ENCODE measurements around the gene DIP2B. TPM values are rescaled to one million over a fixed set of nuclear protein-coding genes. Genes with fewer than 3 reads are reported as not detected.

Gene DIP2B
- total RNA-seq, 1 experiment from 2014 or later: 20.0 TPM

DNA sequence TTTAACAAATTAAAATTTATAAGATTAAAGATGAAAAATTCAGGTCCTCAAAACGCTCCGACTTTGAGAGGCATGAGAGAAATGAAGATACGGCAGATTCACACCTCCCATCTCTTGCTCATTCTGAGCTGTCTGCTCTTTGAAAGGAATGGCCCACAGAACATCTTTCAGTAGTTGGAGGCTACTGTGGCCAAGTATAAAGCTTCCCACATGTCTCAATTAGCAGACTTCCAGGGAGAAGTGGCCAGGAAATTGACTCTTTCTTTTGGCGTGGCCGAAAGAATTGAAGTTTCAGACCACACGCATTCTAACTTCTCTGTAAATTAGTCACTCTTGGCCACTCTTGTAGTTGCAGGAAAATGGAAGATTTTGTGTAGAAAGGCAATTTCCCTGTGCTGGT lies 129.2 kb downstream of the DIP2B start:
- H2BK15ac ChIP-seq (ENCODE audit: low read depth, low read length): no peak overlapping the region
- Mint-ChIP-seq H3K27me3 (ENCODE audit: low read depth) (no peaks in the 10 kb centered on the region), H3K36me3 (ENCODE audit: insufficient read depth in 1 of 3, low read depth in 3 of 3) (peaks cover 8 to 11% (median 10%) of the 10 kb centered on the region in 3 experiments; a peak in 5 of 7 replicates), H3K4me3 (no peak overlapping the region), H3K4me1 (no peaks in the 10 kb centered on the region; a peak in 1 of 4 replicates), H3K27ac (no peak overlapping the region), H3K9me3 (no peaks in the 10 kb centered on the region)
- no peak overlapping the region for H2BK20ac ChIP-seq (ENCODE audit: low read depth, low read length, poor library complexity, severe bottlenecking)
- H3K27ac ChIP-seq (ENCODE audit: insufficient read length, low read depth, low read length): no peak overlapping the region
- H3K18ac ChIP-seq (ENCODE audit: insufficient read length, low read depth, low read length): no peak overlapping the region
- H3K4me2 ChIP-seq (ENCODE audit: insufficient read depth, insufficient read length, low read length): no peak overlapping the region
- H4K91ac ChIP-seq (ENCODE audit: insufficient read length, low read depth, low read length): no peak overlapping the region
- no peaks in the 10 kb centered on the region for H3K23me2 ChIP-seq (ENCODE audit: insufficient read length, low read depth, low read length, poor library complexity, severe bottlenecking)
- WGBS (ENCODE audit: extremely low coverage, insufficient read length, low lambda C conversion rate): no CpG with 5 or more reads among the region's 6 CpGs
- no peak overlapping the region for H3K56ac ChIP-seq (ENCODE audit: insufficient read length, low read depth, low read length)
- no peak overlapping the region for H4K5ac ChIP-seq (ENCODE audit: insufficient read length, low read depth, low read length)
- no peak overlapping the region for H2BK120ac ChIP-seq (ENCODE audit: low read depth, low read length, poor library complexity, severe bottlenecking)
- no peak overlapping the region for H2BK5ac ChIP-seq (ENCODE audit: insufficient read length, low read length)
- H3T11ph ChIP-seq (ENCODE audit: low read length): no peak overlapping the region
- no peak overlapping the region for H3K9ac ChIP-seq (ENCODE audit: extremely low read depth, insufficient read length, low read length)
- H2AK5ac ChIP-seq (ENCODE audit: insufficient read length, low read length): no peak overlapping the region
- no peaks in the 10 kb centered on the region for H3K27me3 ChIP-seq (ENCODE audit: insufficient read depth, low read length)
- H3K4ac ChIP-seq (ENCODE audit: low read depth, low read length): no peak overlapping the region
- H2BK12ac ChIP-seq (ENCODE audit: insufficient read length, low read depth, low read length): no peak overlapping the region
- TF ChIP-seq, protein P1, sequence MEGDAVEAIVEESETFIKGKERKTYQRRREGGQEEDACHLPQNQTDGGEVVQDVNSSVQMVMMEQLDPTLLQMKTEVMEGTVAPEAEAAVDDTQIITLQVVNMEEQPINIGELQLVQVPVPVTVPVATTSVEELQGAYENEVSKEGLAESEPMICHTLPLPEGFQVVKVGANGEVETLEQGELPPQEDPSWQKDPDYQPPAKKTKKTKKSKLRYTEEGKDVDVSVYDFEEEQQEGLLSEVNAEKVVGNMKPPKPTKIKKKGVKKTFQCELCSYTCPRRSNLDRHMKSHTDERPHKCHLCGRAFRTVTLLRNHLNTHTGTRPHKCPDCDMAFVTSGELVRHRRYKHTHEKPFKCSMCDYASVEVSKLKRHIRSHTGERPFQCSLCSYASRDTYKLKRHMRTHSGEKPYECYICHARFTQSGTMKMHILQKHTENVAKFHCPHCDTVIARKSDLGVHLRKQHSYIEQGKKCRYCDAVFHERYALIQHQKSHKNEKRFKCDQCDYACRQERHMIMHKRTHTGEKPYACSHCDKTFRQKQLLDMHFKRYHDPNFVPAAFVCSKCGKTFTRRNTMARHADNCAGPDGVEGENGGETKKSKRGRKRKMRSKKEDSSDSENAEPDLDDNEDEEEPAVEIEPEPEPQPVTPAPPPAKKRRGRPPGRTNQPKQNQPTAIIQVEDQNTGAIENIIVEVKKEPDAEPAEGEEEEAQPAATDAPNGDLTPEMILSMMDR (conservative IDR thresholded peaks at IDR 0.05): no peak
- no peak overlapping the region for H4K8ac ChIP-seq (replicated peaks; ENCODE audit: insufficient read length, low read depth, low read length)
- no peaks in the 10 kb centered on the region for H4K20me1 ChIP-seq (ENCODE audit: control insufficient read depth, insufficient read depth, insufficient read length)
- no peak overlapping the region for H3K14ac ChIP-seq (ENCODE audit: insufficient read depth, low read length)
- no peak for DNase-seq
- no peaks in the 10 kb centered on the region; the same call in 1 of the 2 replicates for H3K4me1 ChIP-seq (ENCODE audit: insufficient read depth, low read length)
- H3K23ac ChIP-seq (ENCODE audit: insufficient read length, low read depth, low read length): no peak overlapping the region
- no peaks in the 10 kb centered on the region for H3K79me2 ChIP-seq (ENCODE audit: insufficient read depth, low read length)
- no peaks in the 10 kb centered on the region for H3K9me3 ChIP-seq (ENCODE audit: control insufficient read depth, low read depth, low read length)
- no peak overlapping the region for H2AFZ ChIP-seq (ENCODE audit: low read length)
- no peaks in the 10 kb centered on the region for H3K79me1 ChIP-seq (ENCODE audit: insufficient read depth, low read depth, low read length, poor library complexity, severe bottlenecking)

All from H9 (cell line).